Activated T-cell treated with anti-CD3 and anti-CD28 coated beads for 4 hours (primary cell): Measurements from ENCODE around the gene LRRC3.

Experiments
- DNase-seq: peaks from one replicate; pipeline ENCODE4 v3.0.0-alpha.2; 2020

The LRRC3 gene

DNA sequence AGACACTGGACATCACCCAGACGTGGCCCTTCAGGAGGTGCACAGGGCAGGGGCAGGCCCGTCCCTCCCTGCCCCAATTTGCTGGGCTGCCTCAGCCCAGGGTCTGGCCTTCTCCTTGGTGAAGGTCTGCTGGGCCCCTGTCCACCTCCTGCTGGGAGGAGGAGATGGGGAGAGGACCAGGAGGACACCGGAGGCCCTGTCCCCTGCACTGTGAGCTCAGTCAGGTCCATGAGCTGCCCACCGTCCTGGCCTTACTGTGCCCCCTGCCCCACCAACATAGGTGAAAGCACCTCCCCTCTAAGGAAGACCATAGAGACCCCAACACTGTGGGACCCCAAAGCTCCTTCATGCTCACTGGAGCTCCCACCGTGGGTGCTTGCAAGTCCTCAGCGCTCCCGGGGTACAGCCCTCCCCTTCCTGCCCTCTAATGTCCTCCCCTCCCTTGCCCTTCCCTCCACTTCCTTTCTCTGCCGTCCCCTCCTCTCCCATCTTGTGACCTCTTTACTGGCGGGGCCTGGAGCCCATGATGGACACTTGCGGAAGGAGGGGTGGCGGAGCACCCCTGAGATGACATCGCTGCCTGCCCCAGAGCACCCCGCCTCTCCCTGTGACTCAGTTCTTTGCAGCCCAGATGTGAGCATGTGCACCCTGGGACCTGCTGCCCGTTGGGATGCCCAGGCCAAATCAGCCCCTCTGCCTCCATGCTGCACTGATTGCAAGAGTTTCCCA is 4.6 kb downstream of the LRRC3 start:
- no peak for DNase-seq

DNA sequence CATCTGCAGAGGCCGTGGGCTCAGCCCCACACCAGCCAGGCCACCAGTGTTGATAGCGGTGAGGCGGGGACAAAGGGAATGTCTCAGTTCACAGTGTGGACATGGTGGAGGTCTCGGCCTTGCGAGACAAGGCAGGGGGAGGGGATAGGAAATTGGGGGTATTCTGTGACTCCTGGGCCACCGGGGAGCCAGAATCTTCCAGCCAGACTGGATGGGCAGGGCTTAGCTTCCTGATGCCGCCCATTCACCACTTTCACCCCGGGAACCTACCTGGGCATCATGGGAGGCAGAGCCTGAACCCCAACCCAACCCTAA is 5.1 kb downstream of the LRRC3 start:
- no peak for DNase-seq

DNA sequence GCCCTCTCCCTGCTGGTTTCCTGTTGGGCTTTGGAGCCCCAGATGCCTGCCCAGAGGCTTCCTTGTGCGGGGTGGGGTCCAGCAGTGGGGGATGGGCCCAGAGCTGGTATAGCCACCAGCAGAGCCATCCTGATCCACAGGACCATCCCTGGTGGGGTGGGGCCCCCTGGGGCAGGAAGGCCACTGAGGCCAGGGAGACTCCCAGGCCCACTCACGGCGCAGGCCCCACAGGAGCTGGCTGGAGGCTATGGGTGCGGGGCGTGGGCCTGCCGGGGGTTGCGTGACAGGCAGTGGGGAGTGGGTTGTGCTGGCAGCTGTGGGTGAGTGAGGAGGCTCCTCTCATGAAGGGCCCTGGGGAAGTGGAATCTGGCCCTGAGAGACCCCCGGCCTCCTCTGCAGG is 5.7 kb downstream of the LRRC3 start:
- DNase-seq: no peak

DNA sequence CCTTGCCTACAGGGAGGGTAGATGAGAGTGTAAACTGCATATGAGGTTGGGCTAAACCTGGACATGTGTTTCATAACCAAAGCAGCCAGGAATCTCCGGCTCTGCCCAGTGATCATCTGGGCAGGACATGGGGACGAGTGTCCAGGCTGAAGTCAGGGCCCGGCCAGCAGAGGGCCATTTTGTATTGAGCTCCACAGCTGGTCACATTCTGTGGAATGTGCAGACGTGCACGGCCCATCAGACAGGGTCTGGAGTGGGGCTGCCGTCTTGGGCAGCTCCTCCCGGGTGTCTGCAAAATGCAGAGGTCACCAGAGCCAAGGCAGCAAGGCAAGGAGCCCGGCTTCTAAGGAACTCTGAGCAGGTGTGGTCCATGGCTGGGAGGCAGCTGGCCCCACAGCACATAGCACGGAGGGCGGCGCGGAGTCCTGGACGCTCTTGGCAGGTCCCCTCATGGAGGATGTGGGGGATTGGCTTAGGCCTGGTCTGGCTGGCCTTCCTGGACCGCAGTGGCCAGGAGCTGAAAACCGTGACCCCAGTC is 6.2 kb downstream of the LRRC3 start:
- no peak for DNase-seq

DNA sequence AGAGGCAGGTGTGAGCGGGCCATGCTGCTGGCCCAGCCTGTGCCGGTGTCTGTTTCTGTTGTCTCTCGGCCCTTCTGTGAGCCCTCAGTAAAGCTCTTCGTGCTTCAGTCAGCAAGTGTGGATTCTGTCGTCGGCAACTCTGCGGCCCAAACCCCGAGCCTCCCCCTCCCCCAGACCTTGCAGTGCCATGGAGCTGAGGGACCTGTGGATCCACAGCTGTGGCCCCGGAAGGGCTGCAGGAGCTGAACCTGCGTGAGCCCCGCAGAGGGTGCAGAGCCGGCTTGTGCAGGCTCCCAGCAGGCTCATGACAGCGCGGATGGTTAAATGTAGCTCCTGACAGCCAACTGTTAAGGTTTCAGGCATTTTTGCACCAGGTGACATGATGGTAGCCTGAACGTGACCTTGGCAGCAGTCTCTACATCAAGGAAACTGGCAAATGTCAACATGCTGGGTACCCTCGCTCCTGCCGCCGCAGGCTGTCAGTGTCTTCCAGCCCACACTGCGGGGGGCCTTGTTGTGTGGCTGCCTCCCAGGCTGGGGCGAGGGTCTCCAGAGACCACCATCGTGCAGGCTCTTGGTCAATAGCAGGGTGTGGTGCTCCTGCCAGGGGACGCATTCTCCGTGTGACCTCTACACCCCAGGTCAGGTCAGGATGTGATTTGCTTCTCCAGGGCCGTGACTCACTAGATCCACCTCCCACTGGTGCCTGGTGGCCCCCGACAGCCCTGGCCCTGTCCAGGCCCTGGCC is 7.0 kb downstream of the LRRC3 start:
- DNase-seq: no peak

DNA sequence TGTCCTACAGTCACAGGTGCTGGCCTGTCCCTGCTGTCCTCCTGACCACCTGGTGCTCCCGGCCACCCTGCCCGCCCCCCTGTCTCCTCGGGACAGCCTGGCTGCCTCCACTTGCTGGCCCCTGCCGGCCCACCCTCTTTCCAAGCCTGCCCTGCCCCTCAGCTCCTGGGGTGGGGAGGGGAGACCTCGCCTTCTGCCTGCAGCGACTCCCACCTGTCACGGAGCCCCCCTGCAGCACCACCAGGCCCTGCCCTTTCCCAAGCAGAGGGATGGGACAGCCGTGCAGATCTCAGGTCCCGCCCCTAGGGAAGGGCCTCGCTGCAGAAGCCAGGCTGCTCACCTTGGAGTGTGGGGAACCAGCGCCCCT is 7.5 kb downstream of the LRRC3 start:
- no peak for DNase-seq

DNA sequence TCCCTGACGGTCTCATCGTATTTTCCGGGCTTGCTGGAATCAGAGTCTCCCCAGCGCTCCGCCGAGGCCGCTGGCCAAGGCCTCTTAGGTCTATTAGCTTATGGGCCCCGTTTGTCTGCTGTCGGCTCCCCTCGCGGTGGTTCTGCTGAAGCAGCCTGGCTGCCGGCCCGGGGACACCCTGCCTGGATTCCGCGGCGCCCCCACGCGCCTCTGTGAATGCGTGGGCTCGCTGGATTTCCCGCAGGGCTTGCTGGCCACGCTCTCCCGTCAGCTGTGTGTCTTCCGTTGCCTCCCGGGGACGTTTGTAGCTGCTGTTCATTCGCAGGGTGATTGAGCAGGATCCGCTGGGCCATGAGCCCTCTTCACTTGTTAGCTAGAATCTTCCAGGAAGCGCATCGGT is 8.4 kb downstream of the LRRC3 start:
- no peak for DNase-seq

DNA sequence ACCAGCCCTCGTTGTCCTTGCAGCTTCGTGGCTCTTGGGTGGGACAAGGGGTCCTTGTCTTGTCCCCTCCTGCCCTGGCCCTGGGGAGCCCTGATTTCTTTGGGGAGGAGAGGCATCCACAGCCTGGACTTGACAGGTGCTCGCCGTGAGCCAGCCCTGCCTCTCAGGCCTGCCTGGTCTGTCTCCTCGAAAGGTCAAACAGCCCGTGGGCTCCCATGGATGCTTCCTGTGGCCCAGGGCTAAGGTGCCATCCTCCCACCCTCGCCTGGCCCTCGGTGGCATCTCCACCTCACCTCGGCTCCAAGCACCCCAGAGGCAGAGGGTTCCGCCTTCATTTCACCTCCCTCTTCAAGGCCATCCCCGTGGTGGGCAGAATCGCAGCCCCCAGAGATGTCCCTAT is 9.0 kb downstream of the LRRC3 start:
- DNase-seq: no peak

DNA sequence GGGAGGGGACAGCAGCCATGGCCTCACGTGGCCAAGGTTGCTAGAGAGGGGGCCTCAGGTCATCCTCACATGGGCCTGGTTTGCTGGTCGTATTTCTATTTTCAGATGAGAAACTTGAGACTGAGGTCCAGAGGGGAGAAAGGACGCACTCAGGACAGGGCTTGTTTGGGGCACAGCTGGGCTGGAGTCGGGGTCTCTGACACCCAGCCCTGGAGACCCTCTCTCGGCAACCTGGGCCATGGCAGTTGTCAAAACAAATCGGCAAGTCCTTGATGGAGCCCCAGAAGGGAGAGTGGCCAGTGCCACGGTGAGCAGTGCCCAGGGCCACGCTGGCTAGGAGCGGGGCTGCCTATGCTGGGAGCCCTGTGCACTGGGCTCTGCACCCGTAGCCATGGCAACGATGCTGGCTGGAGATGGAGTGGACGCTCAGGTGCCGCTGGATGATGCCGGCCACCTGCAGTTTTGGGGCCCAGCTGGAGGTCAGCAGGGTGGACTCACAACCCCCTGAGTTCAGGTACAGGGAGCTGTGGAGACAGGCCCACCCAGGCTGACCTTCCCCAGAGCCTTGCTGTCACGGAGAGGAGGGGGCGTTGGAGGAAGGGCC is 11.1 kb downstream of the LRRC3 start:
- DNase-seq: no peak

DNA sequence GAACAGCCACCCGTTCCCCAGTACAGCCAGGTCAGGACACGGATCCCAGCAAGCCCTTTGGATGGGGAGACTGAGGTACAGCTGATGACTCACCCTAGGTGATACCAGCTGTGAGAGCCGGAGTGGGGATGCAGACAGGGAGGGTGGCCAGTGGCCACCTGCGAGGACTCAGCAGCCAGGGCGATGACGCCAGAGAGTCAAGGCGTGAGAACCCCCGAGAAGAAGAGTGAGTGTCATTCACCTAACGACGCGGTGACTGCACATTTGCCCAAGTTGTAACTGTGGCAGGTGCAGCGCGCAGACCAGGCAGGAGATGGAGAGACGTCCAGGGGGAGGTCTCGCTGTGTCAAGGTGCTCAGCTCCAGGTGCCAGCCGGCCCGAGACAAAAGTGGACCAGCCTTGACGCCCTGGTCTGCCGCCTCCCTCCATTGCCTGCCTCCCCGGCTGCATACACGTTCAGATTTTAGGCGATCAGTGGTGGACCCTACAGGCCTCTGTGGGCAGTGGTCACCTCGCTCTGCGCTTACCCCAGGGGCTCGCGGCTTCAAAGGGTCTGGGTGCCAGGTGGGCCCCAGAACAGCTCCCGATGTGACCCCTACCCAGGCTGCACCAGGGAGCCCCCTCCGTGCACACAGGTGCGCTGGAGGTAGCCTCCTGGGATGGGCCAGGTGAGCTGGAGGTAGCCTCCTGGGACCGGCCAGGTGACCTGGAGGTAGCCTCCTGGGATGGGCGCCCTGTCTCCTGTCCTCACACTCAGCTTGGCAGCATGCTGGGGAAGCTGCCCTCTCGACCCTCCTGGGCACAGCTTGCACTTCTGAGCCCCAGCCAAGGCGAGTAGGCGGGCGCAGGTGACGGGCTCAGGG is 11.9 kb downstream of the LRRC3 start:
- no peak for DNase-seq

DNA sequence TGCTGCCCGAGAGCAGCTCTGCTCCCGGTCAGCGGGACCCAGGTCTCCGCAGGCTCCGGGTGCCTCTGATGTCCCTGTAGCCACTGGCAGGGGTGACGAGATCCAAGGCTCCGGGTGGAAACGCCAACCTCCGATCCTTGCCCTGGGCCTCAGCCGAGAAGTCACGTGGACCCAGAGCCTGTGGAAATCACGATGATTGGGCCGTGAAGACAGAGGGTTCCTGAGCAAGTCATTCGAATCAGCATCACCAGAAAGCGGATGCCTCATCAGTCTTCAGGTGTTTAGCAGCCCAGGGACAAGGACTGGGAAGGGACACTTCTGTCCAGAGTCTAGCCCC is 12.5 kb downstream of the LRRC3 start:
- DNase-seq: no peak

DNA sequence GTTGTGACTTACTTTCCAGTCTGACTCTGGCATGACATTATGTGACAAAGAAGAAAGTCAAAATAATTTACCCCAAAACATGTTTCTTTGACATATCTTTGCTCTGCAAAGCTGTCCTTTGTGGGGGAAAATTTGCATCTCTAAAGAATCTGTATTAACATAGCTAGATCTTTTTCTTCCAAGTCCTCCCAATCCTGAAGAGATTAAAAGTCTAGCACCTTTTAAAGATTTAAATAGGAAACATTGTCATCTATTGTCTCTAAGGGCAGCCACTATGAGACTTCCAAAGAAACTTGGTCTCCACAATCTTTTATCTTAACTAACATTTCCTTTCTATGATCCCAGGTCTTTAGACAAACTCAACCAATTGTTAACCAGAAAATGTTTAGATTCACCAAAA is 16.0 kb downstream of the LRRC3 start:
- DNase-seq: no peak

DNA sequence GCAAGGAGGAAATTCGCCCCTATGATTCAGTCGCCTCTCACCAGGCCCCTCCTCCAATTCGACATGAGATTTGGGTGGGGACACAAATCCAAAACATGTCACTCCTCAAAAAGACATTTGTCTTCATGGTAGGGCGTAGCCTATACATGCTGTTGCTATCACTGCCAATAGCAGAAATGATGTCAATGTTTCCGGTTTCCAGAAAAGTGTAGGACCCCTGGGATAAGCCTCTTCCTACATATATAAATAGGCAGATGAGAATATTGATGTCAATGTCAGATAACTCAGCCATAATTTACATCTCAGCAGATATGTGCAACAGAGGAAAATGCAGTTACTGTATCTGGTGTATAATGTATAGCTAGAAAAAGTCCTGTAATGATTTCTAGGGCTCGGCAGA is 16.7 kb downstream of the LRRC3 start:
- no peak for DNase-seq

DNA sequence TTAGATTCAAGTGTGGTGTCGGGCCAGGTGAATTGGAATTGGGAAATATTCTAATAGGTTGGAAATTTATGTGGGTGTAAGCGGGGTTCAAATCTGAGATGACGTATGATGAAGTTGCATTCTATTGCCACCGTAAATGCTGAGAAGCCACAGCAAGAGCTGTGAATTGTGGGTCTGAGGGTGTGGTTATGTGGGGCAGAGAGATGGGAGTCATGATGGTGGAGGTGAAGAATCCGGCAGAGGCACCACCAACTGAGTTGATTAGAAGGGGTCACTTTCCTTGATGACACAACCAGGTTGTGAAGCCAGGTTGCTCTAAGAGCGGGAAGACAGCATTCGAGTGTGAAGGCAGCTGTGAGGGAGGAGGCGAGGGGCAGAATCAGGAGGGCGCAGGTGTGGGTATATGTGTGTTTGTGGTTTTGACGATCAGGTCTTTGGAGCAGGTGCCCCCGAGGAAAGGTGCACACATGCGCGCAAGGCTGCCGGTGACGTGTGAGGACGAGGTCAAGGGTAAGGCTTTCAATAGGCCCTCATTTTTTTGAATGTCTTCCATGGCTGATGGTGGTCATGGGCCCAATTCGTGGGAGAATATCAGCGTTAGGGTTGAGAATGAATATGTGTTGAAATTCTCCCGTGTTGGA is 18.7 kb downstream of the LRRC3 start:
- DNase-seq: no peak

DNA sequence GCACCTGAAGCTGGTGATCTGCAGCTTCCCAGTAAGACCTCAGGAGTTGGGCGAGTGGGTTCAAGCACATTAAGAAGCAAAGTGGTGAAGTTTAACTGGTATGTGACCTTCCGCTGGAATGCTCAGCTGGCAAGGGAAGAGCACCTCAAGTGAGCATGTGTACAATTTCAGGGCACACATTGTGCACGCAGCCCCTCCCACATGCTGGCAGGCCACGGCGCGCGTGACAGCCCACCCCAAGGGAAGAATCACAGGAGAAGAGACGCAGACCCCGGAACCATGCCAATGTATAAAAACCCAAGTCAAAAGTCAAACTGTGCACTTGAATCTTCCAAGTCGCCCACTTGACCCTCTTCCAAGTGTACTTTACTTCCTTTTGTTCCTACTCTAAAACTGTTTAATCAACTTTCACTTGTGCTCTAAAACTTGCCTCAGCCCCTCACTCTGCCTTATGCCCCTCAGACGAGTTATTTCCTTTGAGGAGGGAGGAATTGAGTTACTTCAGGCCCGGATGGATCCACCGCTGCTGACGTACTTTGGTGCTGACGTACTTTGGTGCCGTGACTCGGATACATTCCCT is 20.0 kb downstream of the LRRC3 start:
- DNase-seq: no peak

DNA sequence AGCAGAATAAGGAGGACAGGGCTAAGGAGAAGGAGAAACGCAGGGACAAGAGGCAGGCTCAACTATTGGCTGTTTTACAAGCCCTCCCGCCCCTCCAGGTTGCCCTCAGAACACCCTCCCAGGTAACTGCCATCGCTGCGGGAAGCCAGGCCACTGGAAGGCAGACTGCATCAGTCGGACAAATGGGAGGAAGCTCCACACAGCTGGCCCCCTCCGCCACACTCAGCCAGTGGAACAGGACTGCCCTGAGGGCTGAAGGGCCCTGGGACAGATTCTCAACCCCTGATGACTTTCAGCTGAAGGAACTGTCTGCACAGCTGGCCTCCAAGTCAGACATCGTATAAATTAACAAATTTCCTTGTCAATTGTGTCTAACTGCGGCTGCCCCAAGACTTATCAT is 21.8 kb downstream of the LRRC3 start:
- DNase-seq: no peak

DNA sequence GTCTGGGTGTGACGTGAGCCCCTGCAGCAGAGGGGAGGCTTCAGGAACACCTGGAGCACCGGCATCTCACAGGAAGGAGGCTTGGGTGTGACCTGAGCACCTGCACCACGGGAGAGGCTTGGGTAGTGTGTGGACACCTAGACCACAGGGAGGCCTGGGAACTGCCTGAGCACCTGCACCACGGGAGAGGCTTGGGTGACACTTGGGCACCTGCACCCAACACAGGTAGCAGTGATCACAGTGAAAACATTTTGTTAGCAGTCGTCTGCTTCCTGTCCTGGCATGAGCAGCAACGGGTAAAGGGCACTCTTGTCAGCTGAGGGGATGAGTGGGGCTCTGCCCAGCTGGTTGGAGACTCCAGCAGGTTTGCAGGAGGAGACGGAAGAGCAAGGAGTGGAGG is 22.4 kb downstream of the LRRC3 start:
- no peak for DNase-seq

DNA sequence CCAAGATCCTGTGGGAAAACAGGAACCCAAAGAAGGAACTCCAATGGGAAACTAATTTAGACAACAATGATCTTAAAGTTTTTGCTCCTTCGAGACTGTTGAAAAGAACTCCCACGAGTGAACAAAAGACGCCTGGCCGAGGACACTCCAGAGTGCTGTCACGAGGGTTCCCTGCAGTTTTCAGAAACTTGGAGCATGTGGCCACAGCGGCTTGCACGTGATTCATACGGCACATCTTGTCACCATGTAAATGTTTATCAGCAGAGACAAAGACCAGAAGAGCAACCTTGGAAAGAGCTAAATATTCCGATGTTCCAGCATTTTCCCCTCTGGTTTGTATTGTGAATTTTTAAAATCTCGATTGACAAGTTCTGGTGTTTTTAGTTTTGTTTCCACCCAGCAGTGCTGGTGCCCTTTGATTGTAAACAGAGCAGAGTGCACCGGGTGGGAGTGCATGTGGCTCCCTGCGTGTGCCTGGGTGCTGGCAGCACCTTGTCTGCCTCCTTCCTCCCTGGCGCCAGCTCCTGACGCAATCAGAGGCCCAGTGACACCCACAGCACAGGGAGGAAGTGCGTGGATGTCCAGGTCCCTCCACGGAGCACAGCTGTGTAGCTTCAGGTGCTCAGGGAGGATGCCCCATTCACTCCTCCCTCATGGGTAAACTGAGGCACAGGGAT is 23.0 kb downstream of the LRRC3 start:
- DNase-seq: no peak

DNA sequence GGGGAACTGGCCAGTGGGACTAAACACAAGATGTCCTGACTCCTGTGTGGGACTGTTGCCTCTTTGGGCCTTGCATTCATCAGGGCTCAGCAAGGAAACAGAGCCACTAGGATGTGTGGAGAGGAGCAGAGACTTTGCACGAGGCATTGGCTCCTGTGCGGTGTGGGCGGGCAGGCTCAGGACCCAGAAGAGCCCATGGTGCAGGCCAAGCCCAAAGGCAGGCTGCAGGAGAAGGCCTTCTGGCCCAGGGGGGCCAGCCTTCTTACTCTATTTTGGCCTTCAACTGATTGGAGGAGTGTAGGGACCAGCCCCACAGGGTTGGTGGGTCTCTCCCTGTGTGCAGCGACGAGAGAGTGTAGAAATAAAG is 23.5 kb downstream of the LRRC3 start:
- no peak for DNase-seq

DNA sequence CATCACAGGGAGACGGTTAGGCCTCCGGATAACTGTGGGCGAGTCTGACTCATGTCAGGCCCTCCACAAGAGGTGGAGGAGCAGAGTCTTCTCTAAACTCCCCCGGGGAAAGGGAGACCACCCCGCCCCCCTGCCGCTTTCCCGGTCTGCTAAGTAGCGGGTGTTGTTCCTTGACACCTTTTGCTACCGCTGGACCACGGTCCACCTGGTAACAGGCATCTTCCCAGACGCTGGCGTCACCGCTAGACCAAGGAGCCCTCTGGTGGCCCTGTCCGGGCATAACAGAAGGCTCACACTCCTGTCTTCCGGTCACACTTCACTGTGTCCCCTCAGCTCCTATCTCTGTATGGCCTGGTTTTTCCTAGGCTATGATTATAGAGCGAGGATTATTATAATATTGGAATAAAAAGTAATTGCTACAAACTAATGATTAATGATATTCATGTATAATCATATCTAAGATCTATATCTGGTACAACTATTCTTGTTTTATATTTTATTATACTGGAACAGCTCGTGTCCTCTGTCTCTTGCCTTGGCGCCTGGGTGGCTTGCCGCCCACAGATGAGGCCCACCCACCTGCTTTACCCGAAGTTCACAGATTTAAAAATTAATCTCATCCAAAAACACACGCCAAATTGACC is 24.4 kb downstream of the LRRC3 start:
- peak; percentile 16 for DNase-seq
